ENCODE results near the gene EPHA8. TPM values are rescaled to one million over a fixed set of nuclear protein-coding genes. Genes with fewer than 3 reads are reported as not detected.

EPHA8 gene
- total RNA-seq, 1 experiment from 2014 or later, result 3.8 TPM

DNA sequence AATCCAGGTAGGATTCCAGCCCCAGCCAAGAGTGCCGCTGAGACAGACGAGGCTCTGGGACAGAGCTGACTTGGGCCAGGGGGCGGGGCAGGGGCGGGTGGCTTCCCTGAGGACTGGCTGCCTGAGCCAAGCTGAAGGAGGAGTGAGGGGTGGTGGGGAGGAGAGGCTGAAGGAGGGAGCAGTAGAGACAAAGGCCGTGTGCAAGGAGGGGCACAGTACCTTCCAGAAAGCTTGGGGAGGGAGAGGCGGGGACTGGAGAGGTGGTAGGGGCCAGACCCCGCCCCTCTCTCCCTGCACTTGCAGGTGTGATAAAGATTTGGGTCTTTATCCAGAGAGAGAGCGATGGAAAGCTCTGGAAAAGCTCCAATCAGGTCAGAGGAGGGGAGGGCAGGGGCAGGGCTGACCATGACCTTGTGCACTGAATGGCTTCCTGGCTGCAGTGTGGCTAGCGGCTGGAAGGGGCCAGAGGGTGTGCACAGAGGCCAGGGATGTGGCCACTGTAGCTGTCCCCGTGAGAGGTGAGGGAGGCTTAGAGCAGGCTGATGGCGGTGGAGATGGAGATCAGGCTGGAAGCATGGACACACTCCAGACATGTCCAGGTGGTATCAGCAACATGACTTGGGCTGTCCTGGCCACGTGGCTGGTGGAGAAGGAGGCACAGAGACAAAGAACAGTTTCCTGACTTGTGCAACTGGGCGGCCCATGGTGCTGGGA lies 6.7 kb upstream of the EPHA8 start (continued):
- TF ChIP-seq JAZF1 (CRISPR knock-in tag; IDR thresholded peaks at IDR 0.05) (no peak), ZNF423 (CRISPR knock-in tag; IDR thresholded peaks at IDR 0.05) (no peak), ELF4 (CRISPR knock-in tag; IDR thresholded peaks at IDR 0.05; ENCODE audit: low read depth) (no peak), IRF2 (CRISPR knock-in tag; IDR thresholded peaks at IDR 0.05; ENCODE audit: borderline replicate concordance, low read depth) (no peak)
- TF ChIP-seq, protein P1, sequence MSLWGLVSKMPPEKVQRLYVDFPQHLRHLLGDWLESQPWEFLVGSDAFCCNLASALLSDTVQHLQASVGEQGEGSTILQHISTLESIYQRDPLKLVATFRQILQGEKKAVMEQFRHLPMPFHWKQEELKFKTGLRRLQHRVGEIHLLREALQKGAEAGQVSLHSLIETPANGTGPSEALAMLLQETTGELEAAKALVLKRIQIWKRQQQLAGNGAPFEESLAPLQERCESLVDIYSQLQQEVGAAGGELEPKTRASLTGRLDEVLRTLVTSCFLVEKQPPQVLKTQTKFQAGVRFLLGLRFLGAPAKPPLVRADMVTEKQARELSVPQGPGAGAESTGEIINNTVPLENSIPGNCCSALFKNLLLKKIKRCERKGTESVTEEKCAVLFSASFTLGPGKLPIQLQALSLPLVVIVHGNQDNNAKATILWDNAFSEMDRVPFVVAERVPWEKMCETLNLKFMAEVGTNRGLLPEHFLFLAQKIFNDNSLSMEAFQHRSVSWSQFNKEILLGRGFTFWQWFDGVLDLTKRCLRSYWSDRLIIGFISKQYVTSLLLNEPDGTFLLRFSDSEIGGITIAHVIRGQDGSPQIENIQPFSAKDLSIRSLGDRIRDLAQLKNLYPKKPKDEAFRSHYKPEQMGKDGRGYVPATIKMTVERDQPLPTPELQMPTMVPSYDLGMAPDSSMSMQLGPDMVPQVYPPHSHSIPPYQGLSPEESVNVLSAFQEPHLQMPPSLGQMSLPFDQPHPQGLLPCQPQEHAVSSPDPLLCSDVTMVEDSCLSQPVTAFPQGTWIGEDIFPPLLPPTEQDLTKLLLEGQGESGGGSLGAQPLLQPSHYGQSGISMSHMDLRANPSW (CRISPR knock-in tag; conservative IDR thresholded peaks at IDR 0.05; ENCODE audit: low read depth), result no peak
- TF ChIP-seq, protein P2, sequence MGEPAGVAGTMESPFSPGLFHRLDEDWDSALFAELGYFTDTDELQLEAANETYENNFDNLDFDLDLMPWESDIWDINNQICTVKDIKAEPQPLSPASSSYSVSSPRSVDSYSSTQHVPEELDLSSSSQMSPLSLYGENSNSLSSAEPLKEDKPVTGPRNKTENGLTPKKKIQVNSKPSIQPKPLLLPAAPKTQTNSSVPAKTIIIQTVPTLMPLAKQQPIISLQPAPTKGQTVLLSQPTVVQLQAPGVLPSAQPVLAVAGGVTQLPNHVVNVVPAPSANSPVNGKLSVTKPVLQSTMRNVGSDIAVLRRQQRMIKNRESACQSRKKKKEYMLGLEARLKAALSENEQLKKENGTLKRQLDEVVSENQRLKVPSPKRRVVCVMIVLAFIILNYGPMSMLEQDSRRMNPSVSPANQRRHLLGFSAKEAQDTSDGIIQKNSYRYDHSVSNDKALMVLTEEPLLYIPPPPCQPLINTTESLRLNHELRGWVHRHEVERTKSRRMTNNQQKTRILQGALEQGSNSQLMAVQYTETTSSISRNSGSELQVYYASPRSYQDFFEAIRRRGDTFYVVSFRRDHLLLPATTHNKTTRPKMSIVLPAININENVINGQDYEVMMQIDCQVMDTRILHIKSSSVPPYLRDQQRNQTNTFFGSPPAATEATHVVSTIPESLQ (CRISPR knock-in tag; IDR thresholded peaks at IDR 0.05), result no peak

DNA sequence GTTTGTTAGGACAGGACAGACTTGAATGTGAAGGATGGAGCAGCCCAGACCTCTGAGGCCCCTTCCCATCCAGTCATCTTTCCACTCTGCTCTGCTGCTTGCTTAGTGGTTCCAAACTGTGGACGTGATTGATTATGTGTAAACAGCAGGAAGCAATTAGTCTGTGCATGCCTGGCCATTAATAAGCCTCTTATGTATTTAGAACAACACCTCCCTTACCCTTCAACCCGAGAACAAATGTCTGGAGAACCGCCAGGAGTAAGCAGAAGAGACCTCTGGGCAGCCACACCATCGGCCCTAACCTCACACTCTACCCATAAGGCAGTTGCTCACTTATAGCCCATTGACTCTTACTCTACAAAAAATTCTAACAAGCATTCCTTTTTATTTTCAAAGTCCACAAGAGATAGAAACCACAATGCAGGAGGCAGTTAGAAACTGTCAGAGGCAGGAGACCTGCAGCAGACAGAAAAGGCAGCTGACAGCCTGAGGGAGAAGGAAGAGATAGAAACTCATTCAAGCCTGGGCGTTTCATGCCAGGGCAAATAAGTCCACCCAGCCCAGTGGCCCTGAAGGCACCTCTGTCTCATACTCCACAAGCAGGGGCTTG lies 5.8 kb upstream of the EPHA8 start:
- H3K36me3 Mint-ChIP-seq, result no peaks in the 10 kb centered on the region
- H3K27ac Mint-ChIP-seq, result no peak overlapping the region
- no peak overlapping the region for H3K4me3 Mint-ChIP-seq
- no peak for DNase-seq (ENCODE audit: low spot score)
- ChIA-PET CTCF (interaction anchor here (0.6 to 3.0 kb wide), 5 partner anchors 55 to 374 kb away, joined by 3 to 13 read pairs (median 4); no protein-coding TSS in a partner anchor), POLR2A (no interaction called here)
- no peak for ATAC-seq
- peaks cover 39% of the 10 kb centered on the region for H3K4me1 Mint-ChIP-seq
- H3K9me3 Mint-ChIP-seq, result no peaks in the 10 kb centered on the region
- H3K27me3 Mint-ChIP-seq (ENCODE audit: low read depth), result peaks cover 32% of the 10 kb centered on the region
- no peak for TF ChIP-seq ETV6 (CRISPR knock-in tag; IDR thresholded peaks at IDR 0.05)
- TF ChIP-seq EMX1 (CRISPR knock-in tag; IDR thresholded peaks at IDR 0.05), result no peak
- TF ChIP-seq GTF2I (CRISPR knock-in tag; conservative IDR thresholded peaks at IDR 0.05), result no peak
- TF ChIP-seq, protein P3, sequence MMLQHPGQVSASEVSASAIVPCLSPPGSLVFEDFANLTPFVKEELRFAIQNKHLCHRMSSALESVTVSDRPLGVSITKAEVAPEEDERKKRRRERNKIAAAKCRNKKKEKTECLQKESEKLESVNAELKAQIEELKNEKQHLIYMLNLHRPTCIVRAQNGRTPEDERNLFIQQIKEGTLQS (CRISPR knock-in tag; conservative IDR thresholded peaks at IDR 0.05), result no peak
- TF ChIP-seq NR3C1 (CRISPR knock-in tag; conservative IDR thresholded peaks at IDR 0.05; ENCODE audit: low read depth), result no peak
- TF ChIP-seq, protein P4, sequence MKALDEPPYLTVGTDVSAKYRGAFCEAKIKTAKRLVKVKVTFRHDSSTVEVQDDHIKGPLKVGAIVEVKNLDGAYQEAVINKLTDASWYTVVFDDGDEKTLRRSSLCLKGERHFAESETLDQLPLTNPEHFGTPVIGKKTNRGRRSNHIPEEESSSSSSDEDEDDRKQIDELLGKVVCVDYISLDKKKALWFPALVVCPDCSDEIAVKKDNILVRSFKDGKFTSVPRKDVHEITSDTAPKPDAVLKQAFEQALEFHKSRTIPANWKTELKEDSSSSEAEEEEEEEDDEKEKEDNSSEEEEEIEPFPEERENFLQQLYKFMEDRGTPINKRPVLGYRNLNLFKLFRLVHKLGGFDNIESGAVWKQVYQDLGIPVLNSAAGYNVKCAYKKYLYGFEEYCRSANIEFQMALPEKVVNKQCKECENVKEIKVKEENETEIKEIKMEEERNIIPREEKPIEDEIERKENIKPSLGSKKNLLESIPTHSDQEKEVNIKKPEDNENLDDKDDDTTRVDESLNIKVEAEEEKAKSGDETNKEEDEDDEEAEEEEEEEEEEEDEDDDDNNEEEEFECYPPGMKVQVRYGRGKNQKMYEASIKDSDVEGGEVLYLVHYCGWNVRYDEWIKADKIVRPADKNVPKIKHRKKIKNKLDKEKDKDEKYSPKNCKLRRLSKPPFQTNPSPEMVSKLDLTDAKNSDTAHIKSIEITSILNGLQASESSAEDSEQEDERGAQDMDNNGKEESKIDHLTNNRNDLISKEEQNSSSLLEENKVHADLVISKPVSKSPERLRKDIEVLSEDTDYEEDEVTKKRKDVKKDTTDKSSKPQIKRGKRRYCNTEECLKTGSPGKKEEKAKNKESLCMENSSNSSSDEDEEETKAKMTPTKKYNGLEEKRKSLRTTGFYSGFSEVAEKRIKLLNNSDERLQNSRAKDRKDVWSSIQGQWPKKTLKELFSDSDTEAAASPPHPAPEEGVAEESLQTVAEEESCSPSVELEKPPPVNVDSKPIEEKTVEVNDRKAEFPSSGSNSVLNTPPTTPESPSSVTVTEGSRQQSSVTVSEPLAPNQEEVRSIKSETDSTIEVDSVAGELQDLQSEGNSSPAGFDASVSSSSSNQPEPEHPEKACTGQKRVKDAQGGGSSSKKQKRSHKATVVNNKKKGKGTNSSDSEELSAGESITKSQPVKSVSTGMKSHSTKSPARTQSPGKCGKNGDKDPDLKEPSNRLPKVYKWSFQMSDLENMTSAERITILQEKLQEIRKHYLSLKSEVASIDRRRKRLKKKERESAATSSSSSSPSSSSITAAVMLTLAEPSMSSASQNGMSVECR (CRISPR knock-in tag; IDR thresholded peaks at IDR 0.05; ENCODE audit: borderline replicate concordance), result no peak
- TF ChIP-seq, protein P5, sequence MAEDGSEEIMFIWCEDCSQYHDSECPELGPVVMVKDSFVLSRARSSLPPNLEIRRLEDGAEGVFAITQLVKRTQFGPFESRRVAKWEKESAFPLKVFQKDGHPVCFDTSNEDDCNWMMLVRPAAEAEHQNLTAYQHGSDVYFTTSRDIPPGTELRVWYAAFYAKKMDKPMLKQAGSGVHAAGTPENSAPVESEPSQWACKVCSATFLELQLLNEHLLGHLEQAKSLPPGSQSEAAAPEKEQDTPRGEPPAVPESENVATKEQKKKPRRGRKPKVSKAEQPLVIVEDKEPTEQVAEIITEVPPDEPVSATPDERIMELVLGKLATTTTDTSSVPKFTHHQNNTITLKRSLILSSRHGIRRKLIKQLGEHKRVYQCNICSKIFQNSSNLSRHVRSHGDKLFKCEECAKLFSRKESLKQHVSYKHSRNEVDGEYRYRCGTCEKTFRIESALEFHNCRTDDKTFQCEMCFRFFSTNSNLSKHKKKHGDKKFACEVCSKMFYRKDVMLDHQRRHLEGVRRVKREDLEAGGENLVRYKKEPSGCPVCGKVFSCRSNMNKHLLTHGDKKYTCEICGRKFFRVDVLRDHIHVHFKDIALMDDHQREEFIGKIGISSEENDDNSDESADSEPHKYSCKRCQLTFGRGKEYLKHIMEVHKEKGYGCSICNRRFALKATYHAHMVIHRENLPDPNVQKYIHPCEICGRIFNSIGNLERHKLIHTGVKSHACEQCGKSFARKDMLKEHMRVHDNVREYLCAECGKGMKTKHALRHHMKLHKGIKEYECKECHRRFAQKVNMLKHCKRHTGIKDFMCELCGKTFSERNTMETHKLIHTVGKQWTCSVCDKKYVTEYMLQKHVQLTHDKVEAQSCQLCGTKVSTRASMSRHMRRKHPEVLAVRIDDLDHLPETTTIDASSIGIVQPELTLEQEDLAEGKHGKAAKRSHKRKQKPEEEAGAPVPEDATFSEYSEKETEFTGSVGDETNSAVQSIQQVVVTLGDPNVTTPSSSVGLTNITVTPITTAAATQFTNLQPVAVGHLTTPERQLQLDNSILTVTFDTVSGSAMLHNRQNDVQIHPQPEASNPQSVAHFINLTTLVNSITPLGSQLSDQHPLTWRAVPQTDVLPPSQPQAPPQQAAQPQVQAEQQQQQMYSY (CRISPR knock-in tag; IDR thresholded peaks at IDR 0.05), result no peak
- TF ChIP-seq TEAD4 (CRISPR knock-in tag; IDR thresholded peaks at IDR 0.05), result no peak
- TF ChIP-seq SP1 (CRISPR knock-in tag; conservative IDR thresholded peaks at IDR 0.05), result no peak
- TF ChIP-seq ZNF317 (CRISPR knock-in tag; IDR thresholded peaks at IDR 0.05; ENCODE audit: borderline replicate concordance, low read depth), result no peak
- TF ChIP-seq, protein P6, sequence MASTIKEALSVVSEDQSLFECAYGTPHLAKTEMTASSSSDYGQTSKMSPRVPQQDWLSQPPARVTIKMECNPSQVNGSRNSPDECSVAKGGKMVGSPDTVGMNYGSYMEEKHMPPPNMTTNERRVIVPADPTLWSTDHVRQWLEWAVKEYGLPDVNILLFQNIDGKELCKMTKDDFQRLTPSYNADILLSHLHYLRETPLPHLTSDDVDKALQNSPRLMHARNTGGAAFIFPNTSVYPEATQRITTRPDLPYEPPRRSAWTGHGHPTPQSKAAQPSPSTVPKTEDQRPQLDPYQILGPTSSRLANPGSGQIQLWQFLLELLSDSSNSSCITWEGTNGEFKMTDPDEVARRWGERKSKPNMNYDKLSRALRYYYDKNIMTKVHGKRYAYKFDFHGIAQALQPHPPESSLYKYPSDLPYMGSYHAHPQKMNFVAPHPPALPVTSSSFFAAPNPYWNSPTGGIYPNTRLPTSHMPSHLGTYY (CRISPR knock-in tag; IDR thresholded peaks at IDR 0.05), result no peak
- TF ChIP-seq TP53 (CRISPR knock-in tag; IDR thresholded peaks at IDR 0.05), result no peak
- TF ChIP-seq, protein P7, sequence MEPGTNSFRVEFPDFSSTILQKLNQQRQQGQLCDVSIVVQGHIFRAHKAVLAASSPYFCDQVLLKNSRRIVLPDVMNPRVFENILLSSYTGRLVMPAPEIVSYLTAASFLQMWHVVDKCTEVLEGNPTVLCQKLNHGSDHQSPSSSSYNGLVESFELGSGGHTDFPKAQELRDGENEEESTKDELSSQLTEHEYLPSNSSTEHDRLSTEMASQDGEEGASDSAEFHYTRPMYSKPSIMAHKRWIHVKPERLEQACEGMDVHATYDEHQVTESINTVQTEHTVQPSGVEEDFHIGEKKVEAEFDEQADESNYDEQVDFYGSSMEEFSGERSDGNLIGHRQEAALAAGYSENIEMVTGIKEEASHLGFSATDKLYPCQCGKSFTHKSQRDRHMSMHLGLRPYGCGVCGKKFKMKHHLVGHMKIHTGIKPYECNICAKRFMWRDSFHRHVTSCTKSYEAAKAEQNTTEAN (CRISPR knock-in tag; IDR thresholded peaks at IDR 0.05), result no peak
